Ishikawa (cell line): ENCODE results near the gene ZNF32.

Experiments used
- CEBPB ChIP-seq: IDR thresholded peaks from 2 replicates; pipeline ENCODE4 v1.6.1; 2012
- CREB1 ChIP-seq: IDR thresholded peaks from 2 replicates; pipeline ENCODE4 v1.6.1; 2012; ENCODE audit warnings: low read depth
- EGR1 ChIP-seq: IDR thresholded peaks from 2 replicates; pipeline ENCODE4 v1.6.1; 2012
- EP300 ChIP-seq: IDR thresholded peaks from 2 replicates; pipeline ENCODE4 v1.6.1; 2012; ENCODE audit warnings: borderline replicate concordance
- FOXM1 ChIP-seq: IDR thresholded peaks from 2 replicates; pipeline ENCODE4 v1.6.1; 2012; ENCODE audit warnings: low read depth, borderline replicate concordance
- MAX ChIP-seq: IDR thresholded peaks from 2 replicates; pipeline ENCODE4 v1.6.1; 2012
- NFIC ChIP-seq: IDR thresholded peaks from 2 replicates; pipeline ENCODE4 v1.6.1; 2012
- RAD21 ChIP-seq: IDR thresholded peaks from 2 replicates; pipeline ENCODE4 v1.6.1; 2012; ENCODE audit warnings: low read depth
- REST ChIP-seq: IDR thresholded peaks from 2 replicates; pipeline ENCODE4 v1.6.1; 2012; ENCODE audit warnings: low read depth, mild to moderate bottlenecking
- TAF1 ChIP-seq: IDR thresholded peaks from 2 replicates; pipeline ENCODE4 v1.6.1; 2012; ENCODE audit warnings: low read depth, mild to moderate bottlenecking
- TCF12 ChIP-seq: IDR thresholded peaks from 2 replicates; pipeline ENCODE4 v1.6.1; 2012; ENCODE audit warnings: low read depth
- TEAD4 ChIP-seq: IDR thresholded peaks from 2 replicates; pipeline ENCODE4 v1.6.1; 2012
- USF1 ChIP-seq: IDR thresholded peaks from 2 replicates; pipeline ENCODE4 v1.6.1; 2012
- YY1 ChIP-seq: IDR thresholded peaks from 2 replicates; pipeline ENCODE4 v1.6.1; 2012; ENCODE audit warnings: low read depth
- ZBTB7A ChIP-seq: IDR thresholded peaks from 2 replicates; pipeline ENCODE4 v1.6.1; 2012; ENCODE audit warnings: low read depth

The ZNF32 gene

GRCh38 chr10:43640603-43641002, 8.1 kb downstream of the ZNF32 start:
- TF ChIP-seq CREB1 (no peak), REST (no peak), YY1 (no peak), MAX (no peak), TEAD4 (no peak), CEBPB (no peak), NFIC (no peak), EP300 (no peak), TCF12 (no peak), EGR1 (no peak), USF1 (no peak)

GRCh38 chr10:43628956-43629355, 19.7 kb downstream of the ZNF32 start:
- TF ChIP-seq EP300 (no peak), RAD21 (no peak), TCF12 (no peak), NFIC (no peak), YY1 (no peak), TEAD4 (no peak), CEBPB (no peak), USF1 (no peak), FOXM1 (no peak), MAX (no peak), EGR1 (no peak), CREB1 (no peak), REST (no peak), TAF1 (no peak), ZBTB7A (no peak)

- TF ChIP-seq EP300 = no peak
- no peak for TF ChIP-seq TEAD4
- TF ChIP-seq YY1 = no peak
- no peak for TF ChIP-seq RAD21
- TF ChIP-seq EGR1 = no peak
- no peak for TF ChIP-seq FOXM1
- no peak for TF ChIP-seq TAF1
- TF ChIP-seq NFIC = no peak
- no peak for TF ChIP-seq CREB1
- TF ChIP-seq USF1 = no peak
- TF ChIP-seq ZBTB7A = no peak
- no peak for TF ChIP-seq TCF12
- no peak for TF ChIP-seq MAX
- no peak for TF ChIP-seq REST
- no peak for TF ChIP-seq CEBPB
These were observed 20.7 kb downstream of the ZNF32 start for GRCh38 chr10:43627942-43628341.

- TF ChIP-seq CREB1 = no peak
- TF ChIP-seq EP300 = no peak
- no peak for TF ChIP-seq MAX
- TF ChIP-seq TAF1 = no peak
- no peak for TF ChIP-seq ZBTB7A
- TF ChIP-seq TCF12 = no peak
- TF ChIP-seq REST = no peak
- no peak for TF ChIP-seq NFIC
- no peak for TF ChIP-seq YY1
- no peak for TF ChIP-seq RAD21
- TF ChIP-seq TEAD4 = no peak
- TF ChIP-seq CEBPB = no peak
- TF ChIP-seq USF1 = no peak
These were observed 25.3 kb downstream of the ZNF32 start for GRCh38 chr10:43623351-43623750.
